Measurements from ENCODE around the gene ZDHHC18.

DNA sequence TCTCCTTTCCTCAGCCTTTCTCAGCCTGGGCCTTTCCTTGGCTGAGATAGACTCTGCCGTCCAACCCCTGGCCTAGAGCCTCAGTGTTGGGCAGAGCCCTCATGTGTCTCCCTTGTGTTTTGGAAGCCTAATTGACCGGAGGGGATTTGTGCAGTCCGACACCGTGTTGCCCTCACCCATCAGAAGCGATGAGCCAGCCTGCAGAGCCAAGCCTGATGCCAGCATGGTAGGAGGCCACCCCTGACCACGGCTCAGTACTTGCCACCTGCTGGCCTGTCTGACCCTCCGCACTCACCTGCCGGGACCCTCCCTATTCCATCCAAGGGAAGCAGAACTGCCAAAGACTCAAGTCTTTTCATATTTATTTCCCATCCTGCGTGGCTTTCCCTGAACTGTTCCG lies 27.1 kb downstream of the ZDHHC18 start:
- TF ChIP-seq CTCF (IDR thresholded peaks at IDR 0.05) (no peak), POLR2A (IDR thresholded peaks at IDR 0.05) (no peak), EP300 (IDR thresholded peaks at IDR 0.05) (no peak), POLR2AphosphoS5 (IDR thresholded peaks at IDR 0.05) (no peak)
